GM10266 (cell line): Measurements from ENCODE around the gene GRAMD1B.
"Not testable (repeated sequence)": the region's sequence is repeated elsewhere in the genome, so short reads cannot be mapped to it uniquely, and the experiment has no call there.

Experiments
- DNase-seq: peaks from one replicate; pipeline ENCODE4 v3.0.0; 2012; ENCODE audit errors: extremely low spot score
- TF ChIP-seq, protein P1 (sequence below): IDR thresholded peaks from 2 replicates; pipeline ENCODE4 v1.5.1; 2012; ENCODE audit warnings: mild to moderate bottlenecking, low read depth; ENCODE audit not compliant: control insufficient read depth, insufficient read depth; ENCODE audit errors: missing control alignments

Gene GRAMD1B

DNA sequence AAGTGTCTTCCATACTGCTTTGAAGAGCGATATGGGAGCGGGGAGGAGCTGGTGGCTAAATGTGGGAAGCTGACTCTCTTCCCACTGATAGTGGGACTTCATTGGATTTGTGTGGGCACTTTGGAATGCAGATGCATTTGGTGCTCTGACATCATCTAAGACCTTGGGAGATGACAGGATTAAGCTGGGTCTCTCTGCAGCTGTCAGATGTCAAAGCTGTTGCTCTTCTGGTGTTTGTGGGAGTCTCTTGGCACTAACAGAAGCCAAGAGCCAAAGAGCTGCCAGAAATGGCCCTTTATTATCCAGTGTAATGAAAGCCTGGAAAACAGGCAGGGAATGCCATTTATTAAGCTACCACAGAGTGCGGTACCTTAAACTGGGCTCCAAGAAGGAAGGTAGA, 20.6 kb downstream of the GRAMD1B start:
- no peak for DNase-seq

DNA sequence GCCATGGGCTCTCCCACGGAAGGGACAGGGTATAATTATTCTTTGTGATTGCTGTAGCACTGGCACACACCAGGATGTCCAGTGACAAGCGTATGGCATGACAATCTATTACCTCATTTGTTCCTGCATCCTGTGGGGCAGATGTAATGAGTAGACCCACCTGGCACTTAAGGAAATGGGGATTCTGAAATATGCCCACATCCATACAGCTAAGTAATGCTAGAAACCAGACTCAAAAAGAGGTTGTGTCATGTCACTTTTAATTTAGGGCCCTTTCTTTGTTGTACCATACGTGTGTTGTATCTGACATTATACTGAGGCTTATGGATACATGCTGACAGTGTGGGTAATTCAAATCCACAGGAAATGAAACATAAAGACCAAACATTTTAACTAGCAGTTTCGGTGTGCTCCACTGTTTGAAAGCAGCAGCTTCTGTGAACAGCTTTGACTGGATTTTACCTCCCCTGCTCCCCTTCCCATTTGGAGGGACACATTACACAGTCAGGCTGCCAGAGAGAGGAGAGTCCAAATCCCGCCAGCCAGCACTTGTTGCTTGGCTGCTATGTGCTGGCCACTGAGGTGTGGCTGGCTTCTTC, 21.2 kb downstream of the GRAMD1B start:
- DNase-seq = no peak
- TF ChIP-seq, protein P1, sequence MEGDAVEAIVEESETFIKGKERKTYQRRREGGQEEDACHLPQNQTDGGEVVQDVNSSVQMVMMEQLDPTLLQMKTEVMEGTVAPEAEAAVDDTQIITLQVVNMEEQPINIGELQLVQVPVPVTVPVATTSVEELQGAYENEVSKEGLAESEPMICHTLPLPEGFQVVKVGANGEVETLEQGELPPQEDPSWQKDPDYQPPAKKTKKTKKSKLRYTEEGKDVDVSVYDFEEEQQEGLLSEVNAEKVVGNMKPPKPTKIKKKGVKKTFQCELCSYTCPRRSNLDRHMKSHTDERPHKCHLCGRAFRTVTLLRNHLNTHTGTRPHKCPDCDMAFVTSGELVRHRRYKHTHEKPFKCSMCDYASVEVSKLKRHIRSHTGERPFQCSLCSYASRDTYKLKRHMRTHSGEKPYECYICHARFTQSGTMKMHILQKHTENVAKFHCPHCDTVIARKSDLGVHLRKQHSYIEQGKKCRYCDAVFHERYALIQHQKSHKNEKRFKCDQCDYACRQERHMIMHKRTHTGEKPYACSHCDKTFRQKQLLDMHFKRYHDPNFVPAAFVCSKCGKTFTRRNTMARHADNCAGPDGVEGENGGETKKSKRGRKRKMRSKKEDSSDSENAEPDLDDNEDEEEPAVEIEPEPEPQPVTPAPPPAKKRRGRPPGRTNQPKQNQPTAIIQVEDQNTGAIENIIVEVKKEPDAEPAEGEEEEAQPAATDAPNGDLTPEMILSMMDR = no peak

More for the DNA sequence above, 20.6 kb downstream of the GRAMD1B start:
- TF ChIP-seq, protein P1 = no peak

DNA sequence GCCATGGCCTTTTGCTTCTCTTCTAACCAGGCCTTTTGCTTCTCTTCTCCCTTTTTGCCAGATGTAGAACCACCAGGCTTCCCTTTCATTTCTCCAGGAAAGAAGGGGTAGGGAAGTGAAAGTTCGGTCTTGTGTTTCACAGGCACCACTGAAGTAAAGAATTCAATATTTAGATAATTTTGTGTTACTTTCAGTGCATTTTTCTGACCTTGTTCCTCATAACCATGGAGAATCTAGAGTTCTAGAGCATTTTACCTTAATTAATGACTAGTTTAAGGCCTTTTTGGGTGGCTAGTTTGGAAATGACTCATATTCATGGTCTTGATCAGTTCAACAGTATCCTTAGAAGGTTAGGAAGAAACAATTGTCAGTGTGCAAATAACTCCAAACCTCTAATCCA, 22.7 kb downstream of the GRAMD1B start:
- TF ChIP-seq, protein P1 = no peak
- DNase-seq = no peak

DNA sequence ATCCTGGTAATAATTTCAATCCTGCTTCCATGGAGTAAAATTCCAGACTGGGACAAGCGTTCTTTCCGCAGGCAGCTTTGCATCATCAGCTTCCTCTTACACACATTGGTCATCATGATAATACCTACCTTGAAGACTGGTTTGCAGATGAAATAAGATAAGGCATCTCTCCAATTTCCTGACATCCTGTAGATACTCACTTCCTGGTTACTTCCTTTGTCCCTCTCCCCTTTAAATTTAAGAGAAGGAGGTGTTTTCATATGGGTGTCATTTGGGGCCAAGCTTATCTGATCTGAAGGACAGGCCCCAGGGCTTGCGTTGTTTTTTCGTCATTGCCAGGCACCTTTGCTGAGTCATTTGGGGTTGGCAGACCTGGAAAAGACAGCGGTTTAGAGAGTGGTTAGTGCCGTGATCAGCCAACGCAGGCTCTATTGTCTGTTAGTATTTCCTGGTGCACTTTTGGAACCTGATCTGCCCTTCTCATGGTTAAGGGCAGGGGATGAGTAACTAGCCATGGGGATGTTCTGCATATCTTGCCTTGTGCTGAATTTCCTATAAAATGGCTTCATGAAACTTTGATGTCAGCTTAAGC, 24.1 kb downstream of the GRAMD1B start:
- TF ChIP-seq, protein P1 = no peak
- no peak for DNase-seq

DNA sequence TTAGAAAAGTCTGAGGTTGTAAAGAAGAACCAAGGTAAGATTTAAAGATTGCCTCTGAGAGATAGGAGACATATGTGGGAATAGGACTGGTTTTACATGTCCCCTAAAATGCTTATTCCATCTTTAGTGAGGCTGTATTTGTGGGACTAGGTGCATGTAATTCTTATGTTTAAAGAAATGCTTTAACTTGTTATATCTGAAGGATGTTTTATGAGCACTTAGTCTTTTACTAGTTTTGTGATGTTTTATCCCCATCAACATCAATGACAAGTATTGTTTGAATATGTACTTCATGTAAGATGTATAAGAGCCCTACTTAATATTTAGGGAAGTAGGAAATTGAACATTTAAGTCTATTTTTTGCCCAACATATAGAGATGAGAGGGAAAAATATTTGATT, 24.7 kb downstream of the GRAMD1B start:
- no peak for DNase-seq
- TF ChIP-seq, protein P1 = no peak

DNA sequence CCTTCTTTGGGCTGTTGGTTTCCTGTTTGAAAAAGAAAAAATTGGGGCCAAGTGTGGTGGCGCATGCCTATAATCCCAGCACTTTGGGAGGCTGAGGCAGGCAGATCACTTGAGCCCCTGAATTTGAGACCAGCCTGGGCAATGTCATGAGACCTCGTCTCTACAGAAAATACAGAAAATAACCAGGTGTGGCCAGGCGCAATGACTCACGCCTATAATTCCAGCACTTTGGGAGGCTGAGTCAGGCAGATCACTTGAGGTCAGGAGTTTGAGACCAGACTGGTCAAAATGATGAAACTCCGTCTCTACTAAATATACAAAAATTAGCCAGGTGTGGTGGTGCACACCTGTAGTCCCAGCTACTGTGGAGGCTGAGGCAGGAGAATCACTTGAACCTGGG, 26.4 kb downstream of the GRAMD1B start:
- DNase-seq = not testable (repeated sequence)

DNA sequence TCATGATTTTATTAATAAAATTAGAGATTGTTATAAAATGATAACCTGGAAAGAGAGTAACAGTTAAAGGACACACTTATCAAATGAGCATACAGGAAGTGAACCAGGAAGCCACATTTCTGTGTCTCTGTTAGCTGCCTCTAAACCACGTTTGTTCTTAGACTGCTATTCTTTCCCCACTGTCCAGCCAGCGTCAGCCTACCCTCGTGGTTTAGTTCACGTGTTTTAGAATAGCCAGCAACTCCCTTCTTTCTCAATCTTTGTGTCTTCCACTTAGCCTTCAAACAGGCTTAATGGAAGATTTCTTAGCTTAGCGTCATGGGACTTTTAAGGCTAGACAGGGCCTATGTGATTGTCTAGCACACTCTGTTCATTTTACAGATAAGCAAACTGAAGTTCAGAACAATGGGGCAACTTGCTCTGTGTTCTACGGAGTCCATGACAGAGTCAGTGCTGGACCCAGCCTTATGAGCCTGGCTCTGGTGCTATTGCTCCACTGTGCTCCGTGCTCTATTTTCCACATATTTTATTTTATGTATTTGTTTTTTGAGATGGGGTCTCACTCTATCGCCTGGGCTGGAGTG, 27.2 kb downstream of the GRAMD1B start:
- DNase-seq = no peak

More for the DNA sequence above, 27.2 kb downstream of the GRAMD1B start:
- TF ChIP-seq, protein P1 = no peak
